HEK293T (cell line): Measurements from ENCODE around the gene RPL5.

Experiments
- ARNT ChIP-seq: fragments of 450-650 bp; IDR thresholded peaks from 2 replicates; pipeline ENCODE4 v1.6.1; 2017; ENCODE audit warnings: mild to moderate bottlenecking
- BHLHE40 ChIP-seq: fragments of 450-650 bp; IDR thresholded peaks from 2 replicates; pipeline ENCODE4 v1.6.1; 2016; ENCODE audit warnings: mild to moderate bottlenecking, moderate library complexity, borderline replicate concordance
- FOXA1 ChIP-seq: fragments of 450-650 bp; IDR thresholded peaks from 2 replicates; pipeline ENCODE4 v1.6.1; 2016; ENCODE audit warnings: mild to moderate bottlenecking
- FOXK2 ChIP-seq: fragments of 450-650 bp; IDR thresholded peaks from 2 replicates; pipeline ENCODE4 v1.6.1; 2016; ENCODE audit warnings: mild to moderate bottlenecking
- HDGF ChIP-seq: fragments of 450-650 bp; IDR thresholded peaks from 2 replicates; pipeline ENCODE4 v1.6.1; 2017; ENCODE audit warnings: antibody characterized with exemption, borderline replicate concordance
- L3MBTL2 ChIP-seq: fragments of 450-650 bp; conservative IDR thresholded peaks from 2 replicates; pipeline ENCODE4 v1.6.1; 2016; ENCODE audit warnings: mild to moderate bottlenecking
- NFRKB ChIP-seq: fragments of 450-650 bp; IDR thresholded peaks from 2 replicates; pipeline ENCODE4 v1.6.1; 2016; ENCODE audit warnings: mild to moderate bottlenecking, moderate library complexity
- SP1 ChIP-seq: fragments of 450-650 bp; IDR thresholded peaks from 2 replicates; pipeline ENCODE4 v1.6.1; 2017
- SUZ12 ChIP-seq: fragments of 450-650 bp; IDR thresholded peaks from 2 replicates; pipeline ENCODE4 v1.6.1; 2016; ENCODE audit warnings: mild to moderate bottlenecking
- ZNF384 ChIP-seq: fragments of 450-650 bp; IDR thresholded peaks from 2 replicates; pipeline ENCODE4 v1.6.1; 2016

GRCh38 chr1:92864131-92864530 is 32.3 kb downstream of the RPL5 start:
- TF ChIP-seq SUZ12 (no peak), HDGF (no peak), SP1 (no peak), FOXA1 (no peak), BHLHE40 (no peak), L3MBTL2 (no peak), FOXK2 (no peak), ZNF384 (no peak), ARNT (no peak), NFRKB (no peak)
